Uterus (tissue), 4 donors: Measurements from ENCODE around the gene CLCA1. TPM values are rescaled to one million over a fixed set of nuclear protein-coding genes. Genes with fewer than 3 reads are reported as not detected.

Experiments
- DNase-seq, 2 donors: peaks; one replicate each; pipeline ENCODE4 v3.0.0-alpha.2; 2019 to 2020
- H3K27ac ChIP-seq, 2 donors: fragments of 200-600 bp; sonication (generic); 1 replicate in 1 of 2; 2 replicates in 1 of 2; pipeline ENCODE4 v1.5.1; 2016 to 2018
- H3K27me3 ChIP-seq, 2 donors: fragments of 200-600 bp; sonication (generic); one replicate each; pipeline ENCODE4 v1.5.1; 2018 to 2019; ENCODE audit warnings: control low read depth in 1 of 2
- H3K36me3 ChIP-seq, 2 donors: fragments of 200-600 bp; sonication (generic); one replicate each; pipeline ENCODE4 v1.5.1; 2019; ENCODE audit warnings: control low read depth in 1 of 2
- H3K4me1 ChIP-seq, 2 donors: fragments of 200-600 bp; sonication (generic); one replicate each; pipeline ENCODE4 v1.5.1; 2018 to 2019; ENCODE audit warnings: control low read depth in 1 of 2
- H3K4me3 ChIP-seq, 2 donors: fragments of 200-600 bp; sonication (generic); 1 replicate in 1 of 2; 2 replicates in 1 of 2; pipeline ENCODE4 v1.5.1; 2018 to 2019; ENCODE audit warnings: mild to moderate bottlenecking in 1 of 2
- H3K9me3 ChIP-seq, 2 donors: fragments of 200-600 bp; sonication (generic); one replicate each; pipeline ENCODE4 v1.5.1; 2019; ENCODE audit warnings: control low read depth in 1 of 2
- CTCF ChIP-seq, 4 experiments: fragments of 200-600 bp in 2 of 4; fragments of 450-650 bp in 2 of 4; sonication (generic) in 2 of 4; IDR thresholded peaks; one replicate each; pipeline ENCODE4 v1.5.1; 2016 to 2019; ENCODE audit warnings: antibody characterized with exemption in 4 of 4, mild to moderate bottlenecking in 2 of 4, moderate library complexity in 1 of 4
- POLR2A ChIP-seq, 2 donors: fragments of 450-650 bp; IDR thresholded peaks; one replicate each; pipeline ENCODE4 v1.6.1; 2016; ENCODE audit warnings: antibody characterized with exemption in 2 of 2, mild to moderate bottlenecking in 1 of 2, moderate library complexity in 1 of 2
- intact Hi-C: fragments of 100-400 bp; cut with DNase I; formaldehyde crosslinking; loops from one replicate; pipeline ENCODE4 v1.15.1; 2023; ENCODE audit warnings: low total_unique reads
- total RNA-seq, 4 donors: library from RNA; depleted of rRNA in 3 of 4; stranded (reverse); fragments of >200 nt in 3 of 4; gene quantifications; one replicate each; pipeline versions ENCODE4 v1.1.0 to v1.2.4, GENCODE V29; 2014 to 2023
- donor health status: DM: yes; HTN: yes; CAD: no.

Gene CLCA1
- total RNA-seq, 4 donors from 2014 or later = 0.21 to 0.29 TPM; not detected in 2

- intact Hi-C loops = no loop called here
- H3K4me1 ChIP-seq = peaks cover 0 to 8% of the 10 kb centered on the region in 2 donors
- H3K36me3 ChIP-seq = no peaks in the 10 kb centered on the region
- no peak for TF ChIP-seq POLR2A (IDR thresholded peaks at IDR 0.05)
- no peak for TF ChIP-seq CTCF (IDR thresholded peaks at IDR 0.05)
- no peak overlapping the region for H3K4me3 ChIP-seq
- peak overlapping the region; percentile 49 to 73 for H3K27ac ChIP-seq
- H3K9me3 ChIP-seq = no peaks in the 10 kb centered on the region
- DNase-seq = peak in 1 of 2 donors; percentile 26
- no peaks in the 10 kb centered on the region for H3K27me3 ChIP-seq
These were observed 8.5 kb downstream of the CLCA1 start for GRCh38 chr1:86477256-86477655.

- Histone ChIP-seq H3K4me3 (no peak overlapping the region), H3K36me3 (no peaks in the 10 kb centered on the region), H3K27me3 (no peaks in the 10 kb centered on the region), H3K9me3 (no peaks in the 10 kb centered on the region), H3K27ac (peak overlapping the region; percentile 49 to 73), H3K4me1 (peaks cover 0 to 8% of the 10 kb centered on the region in 2 donors)
- intact Hi-C loops = no loop called here
- no peak for DNase-seq
- TF ChIP-seq POLR2A (IDR thresholded peaks at IDR 0.05) (no peak), CTCF (IDR thresholded peaks at IDR 0.05) (no peak)
These were observed 9.0 kb downstream of the CLCA1 start for GRCh38 chr1:86477682-86478081.

- Histone ChIP-seq H3K27ac (peak overlapping the region; percentile 49 to 73), H3K9me3 (no peaks in the 10 kb centered on the region), H3K36me3 (no peaks in the 10 kb centered on the region), H3K4me3 (no peak overlapping the region), H3K27me3 (no peaks in the 10 kb centered on the region), H3K4me1 (peaks cover 0 to 8% of the 10 kb centered on the region in 2 donors)
- intact Hi-C loops = no loop called here
- no peak for TF ChIP-seq CTCF (IDR thresholded peaks at IDR 0.05)
- TF ChIP-seq POLR2A (IDR thresholded peaks at IDR 0.05) = no peak
- DNase-seq = no peak
These were observed 9.9 kb downstream of the CLCA1 start for GRCh38 chr1:86478416-86479156.

GRCh38 chr1:86481966-86482365 is 13.2 kb downstream of the CLCA1 start:
- no peak overlapping the region for H3K4me3 ChIP-seq
- no peak overlapping the region for H3K27ac ChIP-seq
- no peaks in the 10 kb centered on the region for H3K9me3 ChIP-seq
- TF ChIP-seq POLR2A (IDR thresholded peaks at IDR 0.05) = no peak
- DNase-seq = no peak
- H3K36me3 ChIP-seq = no peaks in the 10 kb centered on the region
- intact Hi-C loops = no loop called here
- H3K27me3 ChIP-seq = no peaks in the 10 kb centered on the region
- peaks cover 0 to 8% of the 10 kb centered on the region in 2 donors for H3K4me1 ChIP-seq

- Histone ChIP-seq H3K27me3 (no peaks in the 10 kb centered on the region), H3K27ac (peak overlapping the region; percentile 63 to 69), H3K36me3 (no peaks in the 10 kb centered on the region), H3K9me3 (no peaks in the 10 kb centered on the region), H3K4me1 (no peaks in the 10 kb centered on the region), H3K4me3 (no peak overlapping the region)
- intact Hi-C loops = no loop called here
- peak; percentile 58 to 77 for DNase-seq
- no peak for TF ChIP-seq CTCF (IDR thresholded peaks at IDR 0.05)
- no peak for TF ChIP-seq POLR2A (IDR thresholded peaks at IDR 0.05)
These were observed 18.5 kb downstream of the CLCA1 start for GRCh38 chr1:86487131-86487810.
